ENCODE results near the gene ESR1. TPM values are rescaled to one million over a fixed set of nuclear protein-coding genes. Genes with fewer than 3 reads are reported as not detected.

The ESR1 gene
- total RNA-seq, 1 donor from 2014 or later: not detected

GRCh38 chr6:152053332-152053731, 245.8 kb downstream of the ESR1 start:
- H3K4me3 ChIP-seq: no peak overlapping the region
- Mint-ChIP-seq H3K27me3 (ENCODE audit: insufficient read depth, low read depth) (no peaks in the 10 kb centered on the region), H3K36me3 (no peaks in the 10 kb centered on the region), H3K4me1 (peaks cover 7% of the 10 kb centered on the region), H3K9me3 (no peaks in the 10 kb centered on the region), H3K27ac (no peak overlapping the region), H3K4me3 (no peak overlapping the region)
- H3K27ac ChIP-seq: no peak overlapping the region
- H2AFZ ChIP-seq (replicated peaks): no peak overlapping the region
- H3K4me1 ChIP-seq: no peaks in the 10 kb centered on the region
- no peaks in the 10 kb centered on the region for H4K20me1 ChIP-seq (ENCODE audit: low read depth)
- no peak overlapping the region for H3K4me2 ChIP-seq
- H3K79me2 ChIP-seq (ENCODE audit: low read depth): no peaks in the 10 kb centered on the region
- H3K9ac ChIP-seq: no peak overlapping the region
- TF ChIP-seq EZH2 (IDR thresholded peaks at IDR 0.05) (no peak), CTCF (IDR thresholded peaks at IDR 0.05) (no peak), EZH2phosphoT487 (IDR thresholded peaks at IDR 0.05) (no peak)
- DNase-seq (ENCODE audit: low spot score): no peak
- no peaks in the 10 kb centered on the region for H3K9me3 ChIP-seq (ENCODE audit: low read depth)
- no peaks in the 10 kb centered on the region for H3F3A ChIP-seq (ENCODE audit: low read depth)
- no peaks in the 10 kb centered on the region for H3K27me3 ChIP-seq
- H3K36me3 ChIP-seq: no peaks in the 10 kb centered on the region

- Histone ChIP-seq H3K27me3 (no peaks in the 10 kb centered on the region), H3K4me3 (no peak overlapping the region), H3K9ac (no peak overlapping the region), H3K4me1 (no peaks in the 10 kb centered on the region), H3K9me3 (ENCODE audit: low read depth) (no peaks in the 10 kb centered on the region), H3F3A (ENCODE audit: low read depth) (no peaks in the 10 kb centered on the region), H3K27ac (no peak overlapping the region), H4K20me1 (ENCODE audit: low read depth) (no peaks in the 10 kb centered on the region), H3K36me3 (no peaks in the 10 kb centered on the region), H2AFZ (replicated peaks) (no peak overlapping the region), H3K79me2 (ENCODE audit: low read depth) (no peaks in the 10 kb centered on the region), H3K4me2 (no peak overlapping the region)
- Mint-ChIP-seq H3K4me1 (peaks cover 8% of the 10 kb centered on the region), H3K9me3 (no peaks in the 10 kb centered on the region), H3K36me3 (no peaks in the 10 kb centered on the region), H3K27ac (no peak overlapping the region), H3K27me3 (ENCODE audit: insufficient read depth, low read depth) (no peaks in the 10 kb centered on the region), H3K4me3 (no peak overlapping the region)
- no peak for TF ChIP-seq EZH2phosphoT487 (IDR thresholded peaks at IDR 0.05)
- TF ChIP-seq CTCF (IDR thresholded peaks at IDR 0.05): no peak
- DNase-seq (ENCODE audit: low spot score): no peak
Observed at GRCh38 chr6:152054441-152054840, 247.0 kb downstream of the ESR1 start.

DNA sequence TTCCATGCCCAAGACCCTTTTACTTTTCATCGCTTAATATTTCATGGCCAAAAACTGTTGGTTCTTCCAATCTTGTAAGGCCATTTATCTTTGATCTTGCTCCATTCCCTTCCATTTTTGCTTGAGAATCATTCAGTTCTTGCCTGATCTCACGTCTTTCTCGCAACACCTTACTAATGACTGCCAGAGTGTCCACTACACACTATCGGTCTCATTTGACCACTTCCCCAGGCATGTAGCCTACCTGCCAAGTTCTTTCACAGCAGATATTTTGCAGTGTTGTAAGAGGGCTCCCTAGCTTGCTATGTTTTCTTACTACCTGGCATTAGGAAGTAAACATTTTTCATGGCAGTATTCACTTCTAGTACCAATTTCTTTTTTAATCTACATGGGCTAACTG, 248.0 kb downstream of the ESR1 start:
- H3K9ac ChIP-seq: no peak overlapping the region
- no peaks in the 10 kb centered on the region for H3F3A ChIP-seq (ENCODE audit: low read depth)
- no peaks in the 10 kb centered on the region for H3K27me3 Mint-ChIP-seq (ENCODE audit: insufficient read depth, low read depth)
- H3K9me3 Mint-ChIP-seq: no peaks in the 10 kb centered on the region
- H4K20me1 ChIP-seq (ENCODE audit: low read depth): no peaks in the 10 kb centered on the region
- no peaks in the 10 kb centered on the region for H3K36me3 Mint-ChIP-seq
- no peak overlapping the region for H3K27ac ChIP-seq
- H3K79me2 ChIP-seq (ENCODE audit: low read depth): no peaks in the 10 kb centered on the region
- peaks cover 8% of the 10 kb centered on the region for H3K4me1 Mint-ChIP-seq
- no peaks in the 10 kb centered on the region for H3K4me1 ChIP-seq
- H3K9me3 ChIP-seq (ENCODE audit: low read depth): no peaks in the 10 kb centered on the region
- H2AFZ ChIP-seq (replicated peaks): no peak overlapping the region
- TF ChIP-seq EZH2phosphoT487 (IDR thresholded peaks at IDR 0.05) (no peak), EZH2 (IDR thresholded peaks at IDR 0.05) (no peak), CTCF (IDR thresholded peaks at IDR 0.05) (no peak)
- H3K4me2 ChIP-seq: no peak overlapping the region
- no peak overlapping the region for H3K4me3 Mint-ChIP-seq
- no peak overlapping the region for H3K4me3 ChIP-seq
- DNase-seq (ENCODE audit: low spot score): no peak
- H3K27ac Mint-ChIP-seq: no peak overlapping the region
- H3K36me3 ChIP-seq: no peaks in the 10 kb centered on the region
- H3K27me3 ChIP-seq: no peaks in the 10 kb centered on the region
